Brain microvascular endothelial cell (primary cell): ENCODE measurements around the gene ST3GAL2.
A peak's percentile ranks its signal among the peaks of the same experiment; 100 is the strongest.
"Not testable (repeated sequence)": the region's sequence is repeated elsewhere in the genome, so short reads cannot be mapped to it uniquely, and the experiment has no call there.

ENCODE experiments used
- DNase-seq: peaks from one replicate; pipeline ENCODE4 v3.0.0-alpha.2; 2020
- H3K27ac ChIP-seq: fragments of 250-450 bp; sonication (Bioruptor Pico); 2 replicates; pipeline ENCODE4 v1.5.1; 2020; ENCODE audit warnings: mild to moderate bottlenecking, moderate library complexity
- H3K27me3 ChIP-seq: fragments of 250-450 bp; sonication (Bioruptor Pico); replicated peaks from 2 replicates; pipeline ENCODE4 v1.5.1; 2020; ENCODE audit warnings: mild to moderate bottlenecking
- H3K36me3 ChIP-seq: fragments of 250-450 bp; sonication (Bioruptor Pico); replicated peaks from 2 replicates; pipeline ENCODE4 v1.5.1; 2020; ENCODE audit warnings: mild to moderate bottlenecking
- H3K4me3 ChIP-seq: 2 replicates; pipeline ENCODE4 v1.5.1; 2011; ENCODE audit warnings: low read depth, mild to moderate bottlenecking, control low read depth, low read length, moderate library complexity
- in situ Hi-C: cut with HindIII; loops from 2 replicates; pipeline ENCODE4 v1.10.0; 2017; ENCODE audit warnings: low sequenced_read_pairs, low pct_ligation_motif_present
- TF ChIP-seq, protein P1 (sequence below): IDR thresholded peaks from 2 replicates; pipeline ENCODE4 v1.5.1; 2011; ENCODE audit warnings: low read depth, mild to moderate bottlenecking, moderate library complexity, low read length, control low read depth, inconsistent platforms; ENCODE audit errors: missing control alignments

Gene ST3GAL2

DNA sequence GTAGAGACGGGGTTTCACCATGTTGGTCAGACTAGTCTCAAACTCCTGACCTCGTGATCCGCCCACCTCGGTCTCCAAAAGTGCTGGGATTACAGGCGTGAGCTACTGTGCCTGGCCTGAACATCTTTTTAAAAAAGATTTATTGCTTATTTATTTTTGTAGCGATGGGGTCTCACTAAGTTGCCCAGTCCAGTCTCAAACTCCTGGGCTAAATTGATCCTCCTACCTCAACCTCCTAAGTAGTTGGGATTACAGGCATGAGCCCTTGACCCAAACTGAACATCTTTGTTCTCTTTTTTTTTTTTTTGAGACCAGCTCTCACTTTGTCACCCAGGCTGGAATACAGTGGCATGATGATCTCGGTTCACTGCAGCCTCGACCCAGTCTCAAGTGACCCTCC, 64.7 kb downstream of the ST3GAL2 start:
- no peak for DNase-seq
- in situ Hi-C loops = no loop called here

DNA sequence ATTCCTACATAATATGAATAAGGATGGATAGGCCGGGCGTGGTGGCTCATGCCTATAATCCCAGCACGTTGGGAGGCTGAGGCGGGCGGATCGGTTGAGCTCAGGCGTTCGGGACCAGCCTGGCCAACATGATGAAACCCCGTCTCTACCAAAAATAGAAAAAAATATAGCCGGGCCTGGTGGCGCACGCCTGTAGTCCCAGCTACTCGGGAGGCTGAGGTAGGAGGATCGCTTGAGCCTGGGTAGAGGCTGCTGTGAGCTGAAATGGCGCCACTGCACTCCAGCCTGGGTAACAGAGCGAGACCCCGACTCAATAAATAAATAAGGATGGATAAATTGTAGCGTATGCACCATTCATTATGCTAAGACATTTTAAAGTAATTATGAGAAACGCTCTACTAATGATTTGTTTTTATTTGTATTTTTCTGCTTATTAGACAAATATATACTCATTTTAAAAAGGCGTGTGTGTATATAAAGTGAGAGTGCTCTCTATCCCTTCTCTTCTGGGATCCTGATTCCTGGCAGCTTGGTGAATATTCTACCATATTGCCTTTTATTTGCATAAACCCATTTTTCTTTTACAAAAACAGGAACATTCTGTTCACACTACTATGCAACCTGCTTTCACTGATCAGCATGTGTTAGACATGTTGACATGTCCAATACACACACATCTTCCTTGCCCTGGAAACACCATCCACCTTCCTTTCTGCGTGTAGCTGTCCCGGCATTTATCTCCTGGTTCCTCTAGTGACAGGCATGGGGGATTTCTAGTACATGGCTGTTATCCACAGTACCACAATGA, 65.8 kb downstream of the ST3GAL2 start:
- TF ChIP-seq, protein P1, sequence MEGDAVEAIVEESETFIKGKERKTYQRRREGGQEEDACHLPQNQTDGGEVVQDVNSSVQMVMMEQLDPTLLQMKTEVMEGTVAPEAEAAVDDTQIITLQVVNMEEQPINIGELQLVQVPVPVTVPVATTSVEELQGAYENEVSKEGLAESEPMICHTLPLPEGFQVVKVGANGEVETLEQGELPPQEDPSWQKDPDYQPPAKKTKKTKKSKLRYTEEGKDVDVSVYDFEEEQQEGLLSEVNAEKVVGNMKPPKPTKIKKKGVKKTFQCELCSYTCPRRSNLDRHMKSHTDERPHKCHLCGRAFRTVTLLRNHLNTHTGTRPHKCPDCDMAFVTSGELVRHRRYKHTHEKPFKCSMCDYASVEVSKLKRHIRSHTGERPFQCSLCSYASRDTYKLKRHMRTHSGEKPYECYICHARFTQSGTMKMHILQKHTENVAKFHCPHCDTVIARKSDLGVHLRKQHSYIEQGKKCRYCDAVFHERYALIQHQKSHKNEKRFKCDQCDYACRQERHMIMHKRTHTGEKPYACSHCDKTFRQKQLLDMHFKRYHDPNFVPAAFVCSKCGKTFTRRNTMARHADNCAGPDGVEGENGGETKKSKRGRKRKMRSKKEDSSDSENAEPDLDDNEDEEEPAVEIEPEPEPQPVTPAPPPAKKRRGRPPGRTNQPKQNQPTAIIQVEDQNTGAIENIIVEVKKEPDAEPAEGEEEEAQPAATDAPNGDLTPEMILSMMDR = no peak
- H3K4me3 ChIP-seq = no peak overlapping the region
- H3K36me3 ChIP-seq = peaks cover 48% of the 10 kb centered on the region
- no peak overlapping the region for H3K27ac ChIP-seq
- DNase-seq = no peak
- no peaks in the 10 kb centered on the region for H3K27me3 ChIP-seq
- in situ Hi-C loops = no loop called here

More for the DNA sequence above, 64.7 kb downstream of the ST3GAL2 start:
- H3K4me3 ChIP-seq = no peak overlapping the region
- peaks cover 44% of the 10 kb centered on the region for H3K36me3 ChIP-seq
- TF ChIP-seq, protein P1 = no peak
- no peaks in the 10 kb centered on the region for H3K27me3 ChIP-seq
- no peak overlapping the region for H3K27ac ChIP-seq

DNA sequence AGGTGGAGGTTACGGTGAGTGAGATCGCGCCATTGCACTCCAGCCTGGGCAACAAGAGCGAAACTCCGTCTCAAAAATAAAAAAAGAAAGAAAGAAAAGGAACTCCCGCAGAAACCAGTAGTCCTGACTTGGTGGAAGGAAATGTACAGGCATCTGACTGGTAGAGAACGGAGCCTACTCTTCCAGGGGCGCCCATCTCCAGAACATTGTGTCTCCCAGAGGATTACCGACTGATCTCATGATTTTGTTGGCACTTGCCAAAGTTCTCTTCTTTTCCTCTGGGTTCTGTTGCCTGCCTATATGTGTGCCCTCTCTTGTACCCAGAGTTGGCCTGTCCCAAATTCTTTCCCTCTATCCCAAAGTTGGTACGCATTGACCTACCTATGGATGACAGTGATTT, 68.0 kb downstream of the ST3GAL2 start:
- H3K36me3 ChIP-seq = peaks cover 44% of the 10 kb centered on the region
- no peak overlapping the region for H3K27ac ChIP-seq
- no peak overlapping the region for H3K4me3 ChIP-seq
- no peaks in the 10 kb centered on the region for H3K27me3 ChIP-seq
- DNase-seq = no peak
- in situ Hi-C loops = no loop called here
- TF ChIP-seq, protein P1 = no peak

DNA sequence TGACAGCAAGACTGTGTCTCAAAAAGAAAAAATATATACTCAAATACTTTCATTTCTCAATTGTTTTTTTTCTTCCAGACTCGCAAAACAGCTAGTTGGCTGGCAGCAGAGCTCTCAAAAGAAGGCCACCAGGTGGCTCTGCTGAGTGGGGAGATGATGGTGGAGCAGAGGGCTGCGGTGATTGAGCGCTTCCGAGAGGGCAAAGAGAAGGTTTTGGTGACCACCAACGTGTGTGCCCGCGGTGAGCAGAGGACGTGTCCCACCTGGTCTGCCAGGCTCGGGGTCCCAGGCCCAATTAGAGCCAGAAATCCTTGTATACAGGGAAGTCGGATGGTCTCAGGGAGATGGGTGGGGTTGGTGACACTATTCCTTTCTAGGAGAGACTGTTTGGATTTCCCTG, 68.8 kb downstream of the ST3GAL2 start:
- H3K27ac ChIP-seq, in situ Hi-C loops, H3K4me3 ChIP-seq, H3K27me3 ChIP-seq: not testable (repeated sequence)
- TF ChIP-seq, protein P1 = peak; percentile 76
- DNase-seq = peak; percentile 19
- peaks cover 48% of the 10 kb centered on the region for H3K36me3 ChIP-seq

DNA sequence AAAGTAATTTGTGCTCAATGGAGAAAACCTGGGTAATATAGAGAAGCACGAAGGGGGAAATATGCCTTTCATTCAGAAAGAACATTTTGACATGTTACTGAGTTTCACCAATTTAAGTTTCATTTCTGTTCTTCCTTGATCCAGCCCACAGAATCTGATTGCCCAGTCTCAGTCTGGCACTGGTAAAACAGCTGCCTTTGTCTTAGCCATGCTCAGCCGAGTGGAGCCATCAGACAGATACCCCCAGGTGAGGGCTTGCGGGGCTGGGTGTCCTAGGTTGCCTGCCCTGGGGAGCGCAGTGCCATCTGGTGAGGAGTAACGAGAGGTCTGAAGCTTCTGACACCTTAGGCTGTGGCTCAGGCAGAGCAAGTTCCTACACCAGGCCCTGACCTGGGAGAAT, 74.5 kb downstream of the ST3GAL2 start:
- Histone ChIP-seq H3K27me3 (no peaks in the 10 kb centered on the region), H3K4me3 (no peak overlapping the region), H3K36me3 (peaks cover 59% of the 10 kb centered on the region), H3K27ac (no peak overlapping the region)
- in situ Hi-C loops = no loop called here
- TF ChIP-seq, protein P1 = no peak
- no peak for DNase-seq

DNA sequence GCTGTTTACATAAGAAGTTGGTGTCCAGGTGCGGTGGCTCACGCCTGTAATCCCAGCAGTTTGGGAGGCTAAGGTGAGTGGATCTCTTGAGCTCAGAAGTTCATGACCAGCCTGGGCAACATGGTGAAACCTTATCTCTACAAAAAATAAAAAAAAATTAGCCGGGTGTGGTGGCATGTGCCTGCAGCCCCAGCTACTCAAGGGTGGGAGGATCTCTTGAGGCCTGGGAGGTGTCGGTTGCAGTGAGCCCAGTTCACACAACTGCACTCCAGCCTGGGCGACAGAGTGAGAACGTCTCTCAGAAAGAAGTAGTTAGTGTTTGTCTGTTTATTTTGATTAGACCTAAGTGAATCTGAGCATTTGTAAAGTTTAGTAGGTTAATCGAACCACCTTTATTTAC, 79.3 kb downstream of the ST3GAL2 start:
- TF ChIP-seq, protein P1 = no peak
- Histone ChIP-seq H3K4me3 (no peak overlapping the region), H3K36me3 (peaks cover 80% of the 10 kb centered on the region), H3K27me3 (no peaks in the 10 kb centered on the region), H3K27ac (no peak overlapping the region)
- in situ Hi-C loops = no loop called here
- no peak for DNase-seq
